Prostate gland (tissue), 2 donors: Measurements from ENCODE around the gene HK1. TPM values are rescaled to one million over a fixed set of nuclear protein-coding genes. Genes with fewer than 3 reads are reported as not detected.

Source experiments
- DNase-seq: peaks from one replicate; pipeline ENCODE4 v3.0.0-alpha.2; 2019; ENCODE audit warnings: low spot score
- H3K27ac ChIP-seq, 2 donors: fragments of 200-600 bp; sonication (generic); 2 replicates each; pipeline ENCODE4 v1.5.1; 2017 to 2019
- H3K27me3 ChIP-seq: fragments of 200-600 bp; sonication (generic); replicated peaks from 2 replicates; pipeline ENCODE4 v1.5.1; 2019; ENCODE audit not compliant: insufficient read depth
- H3K36me3 ChIP-seq, 2 donors: fragments of 200-600 bp; sonication (generic); 1 replicate in 1 of 2; 2 replicates in 1 of 2; pipeline versions ENCODE4 v1.5.1 to v1.8.1; 2017 to 2019
- H3K4me1 ChIP-seq: fragments of 200-600 bp; sonication (generic); replicated peaks from 2 replicates; pipeline ENCODE4 v1.5.1; 2019
- H3K4me3 ChIP-seq, 2 donors: fragments of 200-600 bp; sonication (generic); 2 replicates each; pipeline ENCODE4 v1.5.1; 2017 to 2019
- H3K9me3 ChIP-seq: fragments of 200-600 bp; sonication (generic); 2 replicates; pipeline ENCODE4 v1.5.1; 2017
- CTCF ChIP-seq, 4 experiments: fragments of 200-600 bp in 2 of 4; fragments of 450-650 bp in 2 of 4; sonication (generic) in 2 of 4; IDR thresholded peaks; 1 replicate in 3 of 4; 2 replicates in 1 of 4; pipeline ENCODE4 v1.5.1; 2016 to 2019; ENCODE audit warnings: antibody characterized with exemption in 4 of 4, mild to moderate bottlenecking in 2 of 4, moderate library complexity in 2 of 4
- POLR2A ChIP-seq: fragments of 450-650 bp; IDR thresholded peaks from one replicate; pipeline ENCODE4 v1.6.1; 2016; ENCODE audit warnings: antibody characterized with exemption, mild to moderate bottlenecking
- POLR2AphosphoS5 ChIP-seq: sonication (generic); formaldehyde crosslinking; IDR thresholded peaks from one replicate; pipeline ENCODE4 v1.6.1; 2017; ENCODE audit warnings: antibody characterized with exemption
- WGBS: methylation state at CpG from one replicate; pipeline ENCODE4 v1.1.5; 2018; 5-methylcytosine and 5-hydroxymethylcytosine counted together
- intact Hi-C: fragments of 100-400 bp; cut with DNase I; formaldehyde crosslinking; loops from one replicate; pipeline ENCODE4 v1.14.2; 2022
- total RNA-seq, 2 donors: library from RNA; depleted of rRNA; stranded (reverse); fragments of >200 nt; gene quantifications; one replicate each; pipeline ENCODE4 v1.1.0, GENCODE V29; 2016

Gene HK1
- total RNA-seq, 2 donors from 2014 or later = 67.8 to 134 TPM

- DNase-seq = no peak
- H3K27ac ChIP-seq = no peak overlapping the region
- TF ChIP-seq CTCF (IDR thresholded peaks at IDR 0.05) = no peak
- H3K4me1 ChIP-seq = no peaks in the 10 kb centered on the region
- H3K4me3 ChIP-seq = no peak overlapping the region
- H3K9me3 ChIP-seq = no peaks in the 10 kb centered on the region
- H3K36me3 ChIP-seq = no peaks in the 10 kb centered on the region
- intact Hi-C loops = no loop called here
- H3K27me3 ChIP-seq = no peaks in the 10 kb centered on the region
- WGBS = 86% methylated on average over 7 of the region's 7 CpGs
These were observed 36.7 kb upstream of the HK1 start for GRCh38 chr10:69241575-69241974.

- Histone ChIP-seq H3K9me3 (no peaks in the 10 kb centered on the region), H3K27me3 (no peaks in the 10 kb centered on the region), H3K27ac (no peak overlapping the region), H3K4me3 (no peak overlapping the region), H3K4me1 (no peaks in the 10 kb centered on the region), H3K36me3 (no peaks in the 10 kb centered on the region)
- intact Hi-C loops = no loop called here
- DNase-seq = no peak
- TF ChIP-seq POLR2A (no peak), POLR2AphosphoS5 (no peak), CTCF (IDR thresholded peaks at IDR 0.05) (no peak)
- 91% methylated on average over 11 of the region's 11 CpGs for WGBS
These were observed 36.0 kb upstream of the HK1 start for GRCh38 chr10:69242040-69242851.

- intact Hi-C loops = no loop called here
- Histone ChIP-seq H3K9me3 (no peaks in the 10 kb centered on the region), H3K36me3 (no peaks in the 10 kb centered on the region), H3K4me3 (no peak overlapping the region), H3K27ac (no peak overlapping the region), H3K4me1 (no peaks in the 10 kb centered on the region), H3K27me3 (no peaks in the 10 kb centered on the region)
- TF ChIP-seq POLR2AphosphoS5 (no peak), CTCF (IDR thresholded peaks at IDR 0.05) (no peak), POLR2A (no peak)
- DNase-seq = no peak
- WGBS = 82% methylated on average over 5 of the region's 5 CpGs
These were observed 35.5 kb upstream of the HK1 start for GRCh38 chr10:69242852-69243212.

GRCh38 chr10:69243817-69244216 lies 34.5 kb upstream of the HK1 start:
- Histone ChIP-seq H3K4me1 (no peaks in the 10 kb centered on the region), H3K4me3 (no peak overlapping the region), H3K27me3 (no peaks in the 10 kb centered on the region), H3K36me3 (no peaks in the 10 kb centered on the region), H3K9me3 (no peaks in the 10 kb centered on the region), H3K27ac (no peak overlapping the region)
- 87% methylated on average over 10 of the region's 10 CpGs for WGBS
- no peak for DNase-seq
- intact Hi-C loops = no loop called here
- TF ChIP-seq CTCF (IDR thresholded peaks at IDR 0.05) (no peak), POLR2A (no peak), POLR2AphosphoS5 (no peak)

GRCh38 chr10:69246036-69246435 lies 32.3 kb upstream of the HK1 start:
- Histone ChIP-seq H3K27me3 (no peaks in the 10 kb centered on the region), H3K36me3 (no peaks in the 10 kb centered on the region), H3K27ac (no peak overlapping the region), H3K9me3 (no peaks in the 10 kb centered on the region), H3K4me1 (no peaks in the 10 kb centered on the region), H3K4me3 (no peak overlapping the region)
- no peak for TF ChIP-seq POLR2A
- no peak for TF ChIP-seq POLR2AphosphoS5
- no peak for TF ChIP-seq CTCF (IDR thresholded peaks at IDR 0.05)
- WGBS = 98% methylated on average over 5 of the region's 5 CpGs
- no peak for DNase-seq
- intact Hi-C loops = no loop called here
